ENCODE data around the gene COL5A3.

DNA sequence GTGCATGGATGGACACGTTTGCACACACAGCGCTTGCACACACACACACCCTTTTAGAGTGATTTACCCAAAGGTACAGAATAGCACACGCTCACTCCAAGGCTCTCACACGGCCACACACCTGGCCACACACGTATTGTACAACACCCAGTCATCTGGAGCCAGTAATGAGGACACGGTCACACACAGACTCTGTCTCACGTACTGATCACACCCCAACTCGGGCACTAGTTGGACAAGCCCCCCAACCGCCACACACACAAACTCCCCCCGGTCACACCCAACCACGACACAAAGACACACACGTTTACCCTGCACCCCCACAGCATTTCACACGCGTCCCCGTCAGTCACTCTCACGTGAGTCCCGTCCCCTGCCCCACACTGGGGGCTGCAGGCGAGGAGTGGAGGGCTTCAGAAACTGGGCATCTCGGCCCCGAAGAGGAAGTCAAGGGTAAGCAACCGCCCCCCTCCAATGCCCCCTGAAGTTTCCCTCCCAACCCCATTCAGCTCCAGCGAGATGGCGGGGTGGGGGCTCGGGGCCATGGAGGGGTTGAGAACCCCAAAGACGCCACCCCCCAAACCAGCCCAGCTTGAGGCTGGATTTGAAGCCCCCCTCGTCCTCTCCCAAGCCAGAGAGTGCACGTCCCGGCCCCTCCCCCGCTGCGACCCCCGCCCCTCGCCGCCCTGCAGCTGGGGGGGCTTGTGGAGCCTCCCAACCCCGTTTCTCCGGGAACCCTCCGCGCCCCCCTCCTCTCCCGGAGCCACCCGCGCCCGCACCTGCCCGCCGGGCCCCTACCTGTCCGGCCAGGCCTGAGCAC lies 74.6 kb downstream of the COL5A3 start:
- TF ChIP-seq POLR2A (IDR thresholded peaks at IDR 0.05) = no peak
- TF ChIP-seq, protein P1, sequence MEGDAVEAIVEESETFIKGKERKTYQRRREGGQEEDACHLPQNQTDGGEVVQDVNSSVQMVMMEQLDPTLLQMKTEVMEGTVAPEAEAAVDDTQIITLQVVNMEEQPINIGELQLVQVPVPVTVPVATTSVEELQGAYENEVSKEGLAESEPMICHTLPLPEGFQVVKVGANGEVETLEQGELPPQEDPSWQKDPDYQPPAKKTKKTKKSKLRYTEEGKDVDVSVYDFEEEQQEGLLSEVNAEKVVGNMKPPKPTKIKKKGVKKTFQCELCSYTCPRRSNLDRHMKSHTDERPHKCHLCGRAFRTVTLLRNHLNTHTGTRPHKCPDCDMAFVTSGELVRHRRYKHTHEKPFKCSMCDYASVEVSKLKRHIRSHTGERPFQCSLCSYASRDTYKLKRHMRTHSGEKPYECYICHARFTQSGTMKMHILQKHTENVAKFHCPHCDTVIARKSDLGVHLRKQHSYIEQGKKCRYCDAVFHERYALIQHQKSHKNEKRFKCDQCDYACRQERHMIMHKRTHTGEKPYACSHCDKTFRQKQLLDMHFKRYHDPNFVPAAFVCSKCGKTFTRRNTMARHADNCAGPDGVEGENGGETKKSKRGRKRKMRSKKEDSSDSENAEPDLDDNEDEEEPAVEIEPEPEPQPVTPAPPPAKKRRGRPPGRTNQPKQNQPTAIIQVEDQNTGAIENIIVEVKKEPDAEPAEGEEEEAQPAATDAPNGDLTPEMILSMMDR (IDR thresholded peaks at IDR 0.05 in 4 of 5, conservative IDR thresholded peaks at IDR 0.05 in 1 of 5) = no peak
